ENCODE results near the gene OR5B2. TPM values are rescaled to one million over a fixed set of nuclear protein-coding genes. Genes with fewer than 3 reads are reported as not detected.

The OR5B2 gene
- total RNA-seq, 1 experiment from 2014 or later, result not detected

DNA sequence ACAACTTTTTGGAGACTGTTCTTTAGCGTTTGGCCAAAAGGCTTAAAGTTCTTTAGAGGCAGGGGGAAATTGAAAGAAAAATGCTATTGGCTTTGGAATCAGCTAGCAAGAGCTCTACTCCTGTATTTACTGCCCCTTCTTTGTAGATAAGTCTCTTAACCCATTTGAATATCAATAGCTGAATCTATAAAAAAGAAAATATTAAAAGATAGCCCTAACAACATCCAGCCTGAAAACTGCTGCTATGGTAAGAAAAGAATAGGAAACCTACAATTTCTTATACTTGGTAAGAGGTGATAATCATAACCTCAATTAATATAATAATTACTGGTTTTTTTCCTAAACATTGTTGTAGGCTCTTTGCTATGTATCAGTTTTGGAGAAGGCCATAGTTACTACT is 14.2 kb upstream of the OR5B2 start, which contains the start of gene OR5B12:
Gene OR5B12, minus strand, starts transcription at position 101 of the 400 bp plus-strand sequence. CDS start 2,085 bp downstream, outside the sequence.
- Histone ChIP-seq H3K4me1 (ENCODE audit: insufficient read depth, low read length) (no peaks in the 10 kb centered on the region), H3K4me2 (ENCODE audit: insufficient read depth, insufficient read length, low read length) (no peak within 1 kb of the TSS), H4K20me1 (ENCODE audit: control insufficient read depth, insufficient read depth, insufficient read length) (no peaks in the 10 kb centered on the region), H3K9me3 (ENCODE audit: control insufficient read depth, low read depth, low read length) (no peaks in the 10 kb centered on the region), H2AFZ (ENCODE audit: low read length) (no peak within 1 kb of the TSS), H3T11ph (ENCODE audit: low read length) (no peak within 1 kb of the TSS), H3K27ac (ENCODE audit: insufficient read length, low read depth, low read length) (no peak within 1 kb of the TSS), H4K91ac (ENCODE audit: insufficient read length, low read depth, low read length) (no peak within 1 kb of the TSS), H3K18ac (ENCODE audit: insufficient read length, low read depth, low read length) (no peak within 1 kb of the TSS), H3K56ac (ENCODE audit: insufficient read length, low read depth, low read length) (no peak within 1 kb of the TSS), H2BK12ac (ENCODE audit: insufficient read length, low read depth, low read length) (no peak within 1 kb of the TSS), H3K9ac (ENCODE audit: extremely low read depth, insufficient read length, low read length) (no peak within 1 kb of the TSS), H4K5ac (ENCODE audit: insufficient read length, low read depth, low read length) (no peak within 1 kb of the TSS), H3K27me3 (ENCODE audit: insufficient read depth, low read length) (no peaks in the 10 kb centered on the region), H2AK5ac (ENCODE audit: insufficient read length, low read length) (no peak within 1 kb of the TSS), H2BK120ac (ENCODE audit: low read depth, low read length, poor library complexity, severe bottlenecking) (no peak within 1 kb of the TSS), H3K23ac (ENCODE audit: insufficient read length, low read depth, low read length) (no peak within 1 kb of the TSS), H2BK5ac (ENCODE audit: insufficient read length, low read length) (no peak within 1 kb of the TSS), H3K23me2 (ENCODE audit: insufficient read length, low read depth, low read length, poor library complexity, severe bottlenecking) (no peaks in the 10 kb centered on the region), H4K8ac (replicated peaks; ENCODE audit: insufficient read length, low read depth, low read length) (no peak within 1 kb of the TSS), H3K79me2 (ENCODE audit: insufficient read depth, low read length) (no peaks in the 10 kb centered on the region), H3K14ac (ENCODE audit: insufficient read depth, low read length) (no peak within 1 kb of the TSS), H2BK20ac (ENCODE audit: low read depth, low read length, poor library complexity, severe bottlenecking) (no peak within 1 kb of the TSS), H2BK15ac (ENCODE audit: low read depth, low read length) (no peak within 1 kb of the TSS), H3K4ac (ENCODE audit: low read depth, low read length) (no peak within 1 kb of the TSS), H3K79me1 (ENCODE audit: insufficient read depth, low read depth, low read length, poor library complexity, severe bottlenecking) (no peaks in the 10 kb centered on the region)
- Mint-ChIP-seq H3K27ac (no peak within 1 kb of the TSS), H3K4me1 (no peaks in the 10 kb centered on the region), H3K36me3 (ENCODE audit: insufficient read depth in 1 of 3, low read depth in 3 of 3) (peaks cover 0 to 21% (median 7%) of the 10 kb centered on the region in 3 experiments; a peak in 5 of 7 replicates), H3K4me3 (no peak within 1 kb of the TSS), H3K27me3 (ENCODE audit: low read depth) (peaks cover 3% of the 10 kb centered on the region), H3K9me3 (peaks cover 16 to 31% of the 10 kb centered on the region in 2 experiments)
- no peak for DNase-seq
- WGBS (ENCODE audit: extremely low coverage, insufficient read length, low lambda C conversion rate), result no CpG with 5 or more reads among the region's 1 CpG
- no peak for TF ChIP-seq CTCF (conservative IDR thresholded peaks at IDR 0.05)
